Measurements from ENCODE around the gene SATB1.

SATB1 gene

GRCh38 chr3:18396428-18396827 lies 28.7 kb downstream of the SATB1 start:
- DNase-seq, result no peak

GRCh38 chr3:18394384-18394995 lies 30.6 kb downstream of the SATB1 start:
- DNase-seq, result no peak

GRCh38 chr3:18393906-18394305 lies 31.2 kb downstream of the SATB1 start:
- no peak for DNase-seq

GRCh38 chr3:18390024-18390660 lies 35.0 kb downstream of the SATB1 start:
- DNase-seq, result no peak

- no peak for DNase-seq
Observed at GRCh38 chr3:18389108-18389733, 35.9 kb downstream of the SATB1 start.

- no peak for DNase-seq
Observed at GRCh38 chr3:18386274-18386890, 38.8 kb downstream of the SATB1 start.

- DNase-seq, result no peak
Observed at GRCh38 chr3:18385706-18386105, 39.4 kb downstream of the SATB1 start.

- no peak for DNase-seq
Observed at GRCh38 chr3:18382760-18383369, 42.3 kb downstream of the SATB1 start.

GRCh38 chr3:18379647-18380046 lies 45.5 kb downstream of the SATB1 start:
- no peak for DNase-seq

- DNase-seq, result no peak
Observed at GRCh38 chr3:18378218-18378617, 46.9 kb downstream of the SATB1 start.

GRCh38 chr3:18376682-18377081 lies 48.5 kb downstream of the SATB1 start:
- DNase-seq, result no peak

- DNase-seq, result no peak
Observed at GRCh38 chr3:18372786-18373405, 52.2 kb downstream of the SATB1 start.

- no peak for DNase-seq
Observed at GRCh38 chr3:18370672-18371071, 54.5 kb downstream of the SATB1 start.

GRCh38 chr3:18369551-18370185 lies 55.5 kb downstream of the SATB1 start:
- no peak for DNase-seq

GRCh38 chr3:18366258-18366657 lies 58.9 kb downstream of the SATB1 start:
- DNase-seq, result no peak

- no peak for DNase-seq
Observed at GRCh38 chr3:18363338-18363737, 61.8 kb downstream of the SATB1 start.

GRCh38 chr3:18357747-18358146 lies 67.4 kb downstream of the SATB1 start:
- DNase-seq, result no peak

- no peak for DNase-seq
Observed at GRCh38 chr3:18355832-18356231, 69.3 kb downstream of the SATB1 start.

- no peak for DNase-seq
Observed at GRCh38 chr3:18354701-18355100, 70.4 kb downstream of the SATB1 start.

GRCh38 chr3:18351823-18352744 lies 73.1 kb downstream of the SATB1 start:
- no peak for DNase-seq

GRCh38 chr3:18351069-18351628 lies 74.0 kb downstream of the SATB1 start:
- no peak for DNase-seq
